Tibial artery (tissue), 4 donors: Measurements from ENCODE around the gene LRP6.
A peak's percentile ranks its signal among the peaks of the same experiment; 100 is the strongest.

ENCODE experiments used
- DNase-seq, 2 donors: peaks; one replicate each; pipeline ENCODE4 v3.0.0-alpha.2; 2019
- H3K27ac ChIP-seq, 2 donors: fragments of 200-600 bp; sonication (generic) in 1 of 2; 1 replicate in 1 of 2; 2 replicates in 1 of 2; pipeline ENCODE4 v1.5.1; 2018 to 2019; ENCODE audit warnings: mild to moderate bottlenecking in 1 of 2
- H3K27me3 ChIP-seq, 2 donors: fragments of 200-600 bp; sonication (generic) in 1 of 2; one replicate each; pipeline versions ENCODE4 v1.5.1 to v1.6.0; 2016 to 2019
- H3K36me3 ChIP-seq, 3 donors: fragments of 200-600 bp; sonication (generic) in 2 of 3; one replicate each; pipeline ENCODE4 v1.5.1; 2016 to 2019; ENCODE audit warnings: mild to moderate bottlenecking in 2 of 3
- H3K4me1 ChIP-seq, 4 donors: fragments of 200-600 bp; sonication (generic) in 2 of 4; 1 replicate in 3 of 4; 2 replicates in 1 of 4; pipeline ENCODE4 v1.5.1; 2016 to 2019
- H3K4me3 ChIP-seq, 2 donors: fragments of 200-600 bp; sonication (generic) in 1 of 2; 1 replicate in 1 of 2; 2 replicates in 1 of 2; pipeline ENCODE4 v1.5.1; 2018 to 2019; ENCODE audit warnings: mild to moderate bottlenecking in 2 of 2
- H3K9me3 ChIP-seq, 3 donors: fragments of 200-600 bp; sonication (generic) in 1 of 3; one replicate each; pipeline ENCODE4 v1.5.1; 2016 to 2019
- intact Hi-C: fragments of 100-400 bp; cut with DNase I; formaldehyde crosslinking; loops from one replicate; pipeline ENCODE4 v1.15.0; 2023; ENCODE audit warnings: low total_unique reads
- TF ChIP-seq, protein P1 (sequence below), 2 experiments: fragments of 200-600 bp in 1 of 2; fragments of 450-650 bp in 1 of 2; IDR thresholded peaks; one replicate each; pipeline ENCODE4 v1.5.1; 2017 to 2019; ENCODE audit warnings: antibody characterized with exemption in 2 of 2, mild to moderate bottlenecking in 1 of 2, moderate library complexity in 1 of 2

Gene LRP6

DNA sequence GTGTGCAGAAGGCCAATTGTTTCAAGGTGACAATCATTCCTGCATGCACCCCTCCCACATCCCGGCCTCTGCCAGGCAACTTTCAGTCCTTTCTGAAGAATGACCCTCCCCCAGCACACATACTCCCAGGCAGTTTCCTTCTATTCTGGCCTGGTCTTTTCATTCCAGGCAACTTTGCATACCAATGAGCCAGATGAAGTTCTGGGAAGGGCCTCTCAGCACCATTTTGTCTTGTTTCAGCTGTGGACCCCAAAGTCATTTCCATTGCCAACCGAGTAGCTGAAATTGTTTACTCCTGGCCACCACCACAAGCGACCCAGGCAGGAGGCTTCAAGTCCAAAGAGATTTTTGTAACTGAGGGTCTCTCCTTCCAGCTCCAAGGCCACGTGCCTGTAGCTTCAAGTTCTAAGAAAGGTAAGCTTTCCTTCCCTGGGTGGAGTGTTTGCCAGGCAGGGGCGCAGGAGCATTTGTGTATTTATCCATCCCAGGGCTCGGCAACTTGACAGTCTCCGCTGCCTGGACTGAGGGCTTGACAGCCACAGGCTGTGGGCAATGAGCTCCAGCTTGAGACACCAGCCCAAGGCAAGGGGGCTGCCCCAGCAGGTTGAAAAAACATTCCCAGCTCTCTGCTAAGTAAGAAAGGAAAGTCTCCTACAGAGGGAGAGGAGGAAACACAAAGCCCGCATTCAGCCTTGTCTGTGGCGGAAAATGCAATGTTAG lies 179.7 kb downstream of the LRP6 start:
- Histone ChIP-seq H3K4me3 (no peak overlapping the region), H3K27me3 (no peaks in the 10 kb centered on the region), H3K36me3 (no peaks in the 10 kb centered on the region), H3K4me1 (peaks cover 0 to 15% (median 2%) of the 10 kb centered on the region in 4 donors), H3K27ac (no peak overlapping the region), H3K9me3 (no peaks in the 10 kb centered on the region)
- TF ChIP-seq, protein P1, sequence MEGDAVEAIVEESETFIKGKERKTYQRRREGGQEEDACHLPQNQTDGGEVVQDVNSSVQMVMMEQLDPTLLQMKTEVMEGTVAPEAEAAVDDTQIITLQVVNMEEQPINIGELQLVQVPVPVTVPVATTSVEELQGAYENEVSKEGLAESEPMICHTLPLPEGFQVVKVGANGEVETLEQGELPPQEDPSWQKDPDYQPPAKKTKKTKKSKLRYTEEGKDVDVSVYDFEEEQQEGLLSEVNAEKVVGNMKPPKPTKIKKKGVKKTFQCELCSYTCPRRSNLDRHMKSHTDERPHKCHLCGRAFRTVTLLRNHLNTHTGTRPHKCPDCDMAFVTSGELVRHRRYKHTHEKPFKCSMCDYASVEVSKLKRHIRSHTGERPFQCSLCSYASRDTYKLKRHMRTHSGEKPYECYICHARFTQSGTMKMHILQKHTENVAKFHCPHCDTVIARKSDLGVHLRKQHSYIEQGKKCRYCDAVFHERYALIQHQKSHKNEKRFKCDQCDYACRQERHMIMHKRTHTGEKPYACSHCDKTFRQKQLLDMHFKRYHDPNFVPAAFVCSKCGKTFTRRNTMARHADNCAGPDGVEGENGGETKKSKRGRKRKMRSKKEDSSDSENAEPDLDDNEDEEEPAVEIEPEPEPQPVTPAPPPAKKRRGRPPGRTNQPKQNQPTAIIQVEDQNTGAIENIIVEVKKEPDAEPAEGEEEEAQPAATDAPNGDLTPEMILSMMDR (IDR thresholded peaks at IDR 0.05) = no peak
- intact Hi-C loops = no loop called here
- DNase-seq = no peak

GRCh38 chr12:12086362-12086761 lies 180.5 kb downstream of the LRP6 start:
- no peaks in the 10 kb centered on the region for H3K27me3 ChIP-seq
- H3K9me3 ChIP-seq = no peaks in the 10 kb centered on the region
- no peak overlapping the region for H3K27ac ChIP-seq
- no peak for DNase-seq
- TF ChIP-seq, protein P1 (IDR thresholded peaks at IDR 0.05) = no peak
- H3K4me3 ChIP-seq = no peak overlapping the region
- H3K4me1 ChIP-seq = peaks cover 0 to 11% (median 0%) of the 10 kb centered on the region in 4 donors
- no peaks in the 10 kb centered on the region for H3K36me3 ChIP-seq
- intact Hi-C loops = no loop called here

DNA sequence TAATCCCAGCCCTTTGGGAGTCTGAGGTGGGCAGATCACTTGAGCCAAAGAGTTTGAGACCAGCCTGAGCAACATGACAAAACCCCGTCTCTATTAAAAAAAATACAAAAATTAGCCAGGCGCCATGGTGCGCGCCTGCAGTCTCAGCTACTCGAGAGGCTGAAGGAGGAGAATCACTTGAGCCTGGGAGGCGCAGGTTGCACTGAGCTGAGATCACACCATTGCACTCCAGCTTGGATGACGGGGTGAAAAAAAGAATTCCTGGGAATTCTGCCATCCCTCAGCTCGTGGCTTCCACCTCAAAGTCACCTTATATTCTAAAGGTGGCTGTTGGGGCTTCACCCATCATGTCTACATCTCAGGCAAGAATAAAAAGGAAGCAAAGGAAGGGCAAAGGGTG lies 183.2 kb downstream of the LRP6 start:
- no peak overlapping the region for H3K4me3 ChIP-seq
- H3K4me1 ChIP-seq = peaks cover 0 to 3% (median 0%) of the 10 kb centered on the region in 4 donors
- DNase-seq = no peak
- no peaks in the 10 kb centered on the region for H3K9me3 ChIP-seq
- H3K27me3 ChIP-seq = no peaks in the 10 kb centered on the region
- TF ChIP-seq, protein P1 (IDR thresholded peaks at IDR 0.05) = no peak
- no peak overlapping the region for H3K27ac ChIP-seq
- intact Hi-C loops = loop anchor here (5.0 kb wide), 1 partner anchor 244 kb away; no protein-coding TSS in a partner anchor
- H3K36me3 ChIP-seq = no peaks in the 10 kb centered on the region

GRCh38 chr12:12081836-12082497 lies 184.9 kb downstream of the LRP6 start:
- no peak overlapping the region for H3K4me3 ChIP-seq
- H3K4me1 ChIP-seq = peaks cover 0 to 3% (median 0%) of the 10 kb centered on the region in 4 donors
- intact Hi-C loops = loop anchor here (5.0 kb wide), 1 partner anchor 245 kb away; no protein-coding TSS in a partner anchor
- H3K27ac ChIP-seq = peak overlapping the region; percentile 51 to 54
- no peak for DNase-seq
- H3K36me3 ChIP-seq = no peaks in the 10 kb centered on the region
- no peaks in the 10 kb centered on the region for H3K27me3 ChIP-seq
- TF ChIP-seq, protein P1 (IDR thresholded peaks at IDR 0.05) = peak; percentile 30 to 48
- H3K9me3 ChIP-seq = no peaks in the 10 kb centered on the region

GRCh38 chr12:12079291-12079690 lies 187.6 kb downstream of the LRP6 start:
- H3K27ac ChIP-seq = no peak overlapping the region
- no peak for DNase-seq
- H3K36me3 ChIP-seq = no peaks in the 10 kb centered on the region
- H3K9me3 ChIP-seq = no peaks in the 10 kb centered on the region
- peaks cover 0 to 3% (median 0%) of the 10 kb centered on the region in 4 donors for H3K4me1 ChIP-seq
- no peak overlapping the region for H3K4me3 ChIP-seq
- TF ChIP-seq, protein P1 (IDR thresholded peaks at IDR 0.05) = no peak
- intact Hi-C loops = no loop called here
- no peaks in the 10 kb centered on the region for H3K27me3 ChIP-seq
